ENCODE results near the gene RAB5A.
"Not testable (repeated sequence)": the region's sequence is repeated elsewhere in the genome, so short reads cannot be mapped to it uniquely, and the experiment has no call there.

Gene RAB5A

GRCh38 chr3:19947549-19948225, 790 bp downstream of the RAB5A start:
- no peak for DNase-seq (ENCODE audit: low read depth)
- TF ChIP-seq CTCF (IDR thresholded peaks at IDR 0.05; ENCODE audit: control insufficient read depth, extremely low read depth, insufficient read depth): no peak

GRCh38 chr3:19948226-19948591, 1.3 kb downstream of the RAB5A start:
- no peak for TF ChIP-seq CTCF (IDR thresholded peaks at IDR 0.05; ENCODE audit: control insufficient read depth, extremely low read depth, insufficient read depth)
- H3K4me3 ChIP-seq (ENCODE audit: low read depth, low read length): peak overlapping the region; percentile 90
- no peak for DNase-seq (ENCODE audit: low read depth)

More at GRCh38 chr3:19947549-19948225, 790 bp downstream of the RAB5A start:
- peak overlapping the region; percentile 90 for H3K4me3 ChIP-seq (ENCODE audit: low read depth, low read length)

GRCh38 chr3:19950316-19950715, 3.4 kb downstream of the RAB5A start:
- DNase-seq (ENCODE audit: low read depth): no peak
- H3K4me3 ChIP-seq (ENCODE audit: low read depth, low read length): no peak overlapping the region
- no peak for TF ChIP-seq CTCF (IDR thresholded peaks at IDR 0.05; ENCODE audit: control insufficient read depth, extremely low read depth, insufficient read depth)

- no peak overlapping the region for H3K4me3 ChIP-seq (ENCODE audit: low read depth, low read length)
- DNase-seq (ENCODE audit: low read depth): no peak
- no peak for TF ChIP-seq CTCF (IDR thresholded peaks at IDR 0.05; ENCODE audit: control insufficient read depth, extremely low read depth, insufficient read depth)
Observed at GRCh38 chr3:19954676-19955075, 7.8 kb downstream of the RAB5A start.

GRCh38 chr3:19957354-19957753, 10.5 kb downstream of the RAB5A start:
- H3K4me3 ChIP-seq (ENCODE audit: low read depth, low read length); DNase-seq (ENCODE audit: low read depth): not testable (repeated sequence)

GRCh38 chr3:19959505-19959904, 12.6 kb downstream of the RAB5A start:
- H3K4me3 ChIP-seq (ENCODE audit: low read depth, low read length): no peak overlapping the region
- DNase-seq (ENCODE audit: low read depth): no peak
- no peak for TF ChIP-seq CTCF (IDR thresholded peaks at IDR 0.05; ENCODE audit: control insufficient read depth, extremely low read depth, insufficient read depth)

GRCh38 chr3:19960696-19961095, 13.8 kb downstream of the RAB5A start:
- no peak for DNase-seq (ENCODE audit: low read depth)
- H3K4me3 ChIP-seq (ENCODE audit: low read depth, low read length): no peak overlapping the region
- TF ChIP-seq CTCF (IDR thresholded peaks at IDR 0.05; ENCODE audit: control insufficient read depth, extremely low read depth, insufficient read depth): no peak
